ENCODE results near the gene SPTLC2.
"Not testable (repeated sequence)": the region's sequence is repeated elsewhere in the genome, so short reads cannot be mapped to it uniquely, and the experiment has no call there.

SPTLC2 gene

DNA sequence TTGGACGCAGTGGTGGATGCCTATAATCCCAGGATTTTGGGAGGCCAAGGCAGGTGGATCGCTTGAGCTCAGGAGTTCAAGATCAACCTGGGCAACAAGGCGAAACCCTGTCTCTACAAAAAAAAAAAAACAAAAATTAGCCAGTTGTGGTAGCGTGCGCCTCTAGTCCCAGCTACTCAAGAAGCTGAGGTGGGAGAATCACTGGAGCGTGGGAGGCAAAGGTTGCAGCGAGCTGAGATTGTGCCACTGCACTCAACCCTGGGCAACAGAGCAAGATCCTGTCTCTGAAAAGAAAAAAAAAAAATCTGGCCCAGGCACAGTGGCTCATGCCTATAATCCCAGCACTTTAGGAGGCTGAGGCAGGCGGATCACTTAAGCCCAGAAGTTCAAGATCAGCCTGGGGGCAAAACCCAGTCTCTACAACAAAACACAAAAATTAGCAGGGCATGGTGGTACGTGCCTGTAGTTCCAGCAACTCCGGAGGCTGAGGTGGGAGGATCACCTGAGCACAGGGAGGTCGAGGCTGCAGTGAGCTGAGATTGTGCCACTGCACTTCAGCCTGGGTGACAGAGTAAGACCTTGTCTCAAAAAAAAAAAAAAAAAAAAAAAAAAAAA, 27.9 kb downstream of the SPTLC2 start:
- DNase-seq (ENCODE audit: low read depth), result not testable (repeated sequence)

DNA sequence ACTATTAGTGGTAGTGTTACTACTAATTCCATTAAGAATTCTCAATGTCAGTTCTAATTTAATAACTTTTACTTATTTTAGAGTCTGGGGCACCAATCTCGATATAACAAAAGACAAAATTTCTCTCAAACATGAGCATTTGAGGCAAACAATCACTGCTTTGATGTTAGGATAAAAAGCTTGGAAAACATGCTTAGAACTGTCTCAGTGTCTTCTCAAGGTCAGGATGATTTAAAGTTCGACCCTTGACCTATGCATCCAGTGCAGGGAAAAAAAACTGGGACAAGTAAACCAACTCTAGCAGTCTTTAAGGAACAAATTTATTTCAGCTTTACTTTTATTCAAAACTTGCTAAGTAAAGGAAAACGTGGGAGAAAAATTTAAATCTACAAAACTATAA, 31.1 kb downstream of the SPTLC2 start:
- DNase-seq (ENCODE audit: low read depth), result no peak

DNA sequence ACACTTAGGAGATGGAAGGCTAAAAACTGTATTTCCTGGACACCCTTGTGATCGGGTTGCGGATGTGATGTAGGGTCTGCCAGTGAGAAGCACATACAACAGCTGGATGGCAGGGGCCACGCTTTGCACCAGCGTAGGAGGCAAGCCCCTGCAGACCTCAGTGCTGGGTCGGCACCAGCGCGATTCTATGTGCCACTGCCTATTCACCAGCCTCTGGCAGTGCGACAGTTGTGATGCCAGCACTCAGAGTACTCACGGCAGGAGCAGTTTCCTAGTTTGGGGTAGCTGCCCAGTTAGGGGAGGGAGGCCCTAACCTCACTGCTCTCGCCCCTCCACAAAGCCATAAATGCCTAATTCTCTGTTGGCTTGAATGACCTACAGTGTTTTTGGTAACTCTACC, 31.6 kb downstream of the SPTLC2 start:
- DNase-seq (ENCODE audit: low read depth), result no peak

DNA sequence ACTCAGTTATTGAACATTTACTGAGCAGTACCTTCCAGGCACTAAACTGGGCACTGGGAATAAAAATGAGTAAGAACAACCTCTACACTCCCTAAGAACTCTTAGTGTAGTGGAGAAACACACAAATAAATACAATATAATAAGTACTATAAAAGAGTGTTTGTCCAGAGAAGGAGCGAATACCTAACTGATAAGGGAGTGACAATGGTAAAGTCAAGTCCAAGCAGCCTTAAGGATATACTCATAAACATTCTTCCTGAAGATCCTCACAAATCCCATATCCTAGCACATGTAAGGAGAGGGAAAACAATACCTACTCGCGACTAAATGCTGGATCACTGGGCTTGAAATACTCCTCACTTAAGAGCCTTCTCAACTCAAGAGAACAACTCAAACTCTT, 32.8 kb downstream of the SPTLC2 start:
- DNase-seq (ENCODE audit: low read depth), result no peak

DNA sequence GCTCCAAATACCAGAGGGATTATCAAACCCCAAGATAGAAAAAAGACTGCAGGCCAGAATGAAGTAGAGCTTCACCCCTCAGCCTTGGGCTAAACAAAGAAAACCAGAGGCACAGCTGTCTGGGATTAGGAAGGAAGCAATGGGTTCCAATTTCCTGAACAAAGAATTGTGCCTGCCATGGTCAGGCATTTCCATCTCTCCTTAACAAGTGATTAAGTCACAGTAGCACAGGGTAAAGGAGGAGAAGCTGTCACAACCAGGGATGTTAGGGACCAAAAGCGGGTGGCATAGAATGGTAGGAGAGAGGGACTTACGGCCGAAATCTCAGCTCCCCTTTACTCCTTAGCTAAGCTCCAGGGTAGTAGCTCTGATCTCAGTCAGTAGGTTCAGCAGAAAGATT, 33.9 kb downstream of the SPTLC2 start:
- no peak for DNase-seq (ENCODE audit: low read depth)

- no peak for DNase-seq (ENCODE audit: low read depth)
Observed at GRCh38 chr14:77580964-77581505, 35.4 kb downstream of the SPTLC2 start.

DNA sequence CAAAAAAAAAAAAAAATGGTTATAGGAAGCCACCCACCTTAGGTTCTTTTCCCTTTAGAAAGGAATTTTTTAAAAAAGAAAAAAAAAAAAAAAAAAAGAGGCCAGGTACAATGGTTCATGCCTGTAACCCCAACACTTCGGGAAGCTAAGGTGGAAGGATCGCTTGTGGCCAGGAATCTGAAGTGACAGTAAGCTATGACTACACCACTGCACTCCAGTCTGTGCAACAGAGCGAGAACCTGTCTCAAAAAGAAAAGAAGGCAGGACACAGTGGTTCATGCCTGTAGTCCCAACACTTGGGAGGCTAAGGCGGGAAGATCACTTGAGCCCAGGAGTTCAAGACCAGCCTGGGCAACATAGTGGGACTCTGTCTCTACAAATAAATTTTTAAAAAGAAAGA, 36.0 kb downstream of the SPTLC2 start:
- no peak for DNase-seq (ENCODE audit: low read depth)

GRCh38 chr14:77579780-77580179, 36.7 kb downstream of the SPTLC2 start:
- DNase-seq (ENCODE audit: low read depth), result no peak

DNA sequence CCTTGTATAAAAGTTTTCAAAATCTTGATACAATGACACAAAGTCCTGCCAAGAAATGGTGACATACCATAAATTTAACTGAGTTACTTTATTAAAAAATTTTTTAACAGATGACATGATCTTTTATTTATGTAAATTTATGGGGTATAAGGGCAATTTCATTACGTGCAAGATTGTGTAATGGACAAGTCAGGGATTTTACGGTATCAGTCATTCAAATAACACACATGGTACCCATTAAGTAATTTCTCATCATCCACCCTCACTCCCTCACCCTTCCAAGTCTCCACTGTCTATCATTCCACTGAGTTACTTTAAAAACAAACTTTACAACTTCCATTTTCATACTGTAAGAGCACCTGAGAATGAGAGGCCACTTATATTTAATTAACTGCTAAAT, 37.4 kb downstream of the SPTLC2 start:
- no peak for DNase-seq (ENCODE audit: low read depth)

DNA sequence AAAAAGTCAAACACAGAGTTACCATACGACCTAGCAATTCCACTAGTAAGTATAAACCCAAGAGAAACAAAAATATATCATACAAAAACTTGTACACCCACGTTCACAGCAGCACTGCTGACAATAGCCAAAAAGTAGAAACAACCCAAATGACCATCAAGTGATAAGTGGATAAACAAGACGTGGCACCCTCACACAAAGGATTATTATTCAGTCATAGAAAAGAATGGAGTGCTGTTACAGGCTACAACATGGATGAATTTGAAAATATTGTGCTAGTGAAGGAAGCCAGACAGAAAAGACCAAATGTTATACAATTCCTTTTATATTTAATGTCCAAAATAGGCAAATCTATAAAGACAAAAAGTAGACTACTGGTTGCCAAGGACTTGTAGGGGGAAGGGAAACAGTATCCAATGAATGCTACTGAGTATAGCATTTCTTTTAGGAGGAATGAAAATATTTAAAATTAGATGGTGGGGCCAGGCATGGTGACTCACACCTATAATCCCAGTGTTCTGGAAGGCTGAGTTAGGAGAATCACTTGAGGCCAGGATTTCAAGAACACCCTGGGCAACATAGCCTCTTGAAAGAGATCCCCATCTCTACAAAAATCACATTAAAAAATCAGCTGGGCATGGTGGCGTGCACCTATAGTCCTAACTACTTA, 41.9 kb downstream of the SPTLC2 start:
- DNase-seq (ENCODE audit: low read depth), result no peak

- no peak for DNase-seq (ENCODE audit: low read depth)
Observed at GRCh38 chr14:77573964-77574363, 42.5 kb downstream of the SPTLC2 start.

GRCh38 chr14:77570706-77571268, 45.6 kb downstream of the SPTLC2 start:
- DNase-seq (ENCODE audit: low read depth), result no peak

- no peak for DNase-seq (ENCODE audit: low read depth)
Observed at GRCh38 chr14:77565994-77566305, 50.5 kb downstream of the SPTLC2 start.

GRCh38 chr14:77565289-77565993, 51.0 kb downstream of the SPTLC2 start:
- DNase-seq (ENCODE audit: low read depth), result no peak

DNA sequence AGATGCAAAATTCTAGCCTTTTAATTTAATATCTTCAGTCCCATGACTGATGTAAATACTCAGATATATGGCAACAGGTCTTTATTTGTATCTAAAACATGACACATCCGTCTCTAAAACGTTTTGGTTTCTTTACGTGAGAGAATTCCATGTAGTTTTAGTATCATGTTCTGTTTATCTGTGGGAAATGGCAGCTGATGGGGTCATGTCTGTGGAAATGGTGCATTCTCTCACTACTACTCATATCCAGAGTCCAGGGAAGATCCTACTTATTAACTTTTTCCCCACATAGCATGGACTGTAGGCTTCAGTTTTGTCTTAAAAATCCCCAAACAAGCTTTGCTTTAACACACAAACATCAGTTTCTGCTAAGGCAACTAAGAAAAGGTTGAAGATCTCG, 53.8 kb downstream of the SPTLC2 start:
- no peak for DNase-seq (ENCODE audit: low read depth)

- DNase-seq (ENCODE audit: low read depth), result no peak
Observed at GRCh38 chr14:77561881-77562280, 54.6 kb downstream of the SPTLC2 start.

GRCh38 chr14:77559381-77559780, 57.1 kb downstream of the SPTLC2 start:
- no peak for DNase-seq (ENCODE audit: low read depth)

DNA sequence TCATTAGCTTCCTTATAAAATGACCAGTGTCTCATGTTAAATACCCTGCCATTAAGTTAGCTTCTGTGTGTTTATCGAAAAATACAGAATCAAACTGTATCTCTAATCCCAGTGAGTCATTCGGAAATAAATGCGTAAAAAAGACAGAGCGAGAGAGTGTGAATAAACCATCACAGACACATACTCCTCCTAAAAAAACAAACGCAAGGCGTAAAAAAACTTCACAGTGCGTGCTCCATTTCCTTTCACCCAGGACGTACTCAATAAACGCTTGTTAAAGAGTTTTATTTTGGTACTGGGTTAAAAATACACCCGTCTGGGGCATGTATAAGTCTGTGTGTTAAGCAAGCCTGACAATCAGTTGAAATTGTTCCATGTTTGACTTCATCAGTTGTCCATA, 59.0 kb downstream of the SPTLC2 start:
- no peak for DNase-seq (ENCODE audit: low read depth)

GRCh38 chr14:77556946-77557345, 59.5 kb downstream of the SPTLC2 start:
- no peak for DNase-seq (ENCODE audit: low read depth)

- DNase-seq (ENCODE audit: low read depth), result no peak
Observed at GRCh38 chr14:77554816-77555599, 61.4 kb downstream of the SPTLC2 start.

DNA sequence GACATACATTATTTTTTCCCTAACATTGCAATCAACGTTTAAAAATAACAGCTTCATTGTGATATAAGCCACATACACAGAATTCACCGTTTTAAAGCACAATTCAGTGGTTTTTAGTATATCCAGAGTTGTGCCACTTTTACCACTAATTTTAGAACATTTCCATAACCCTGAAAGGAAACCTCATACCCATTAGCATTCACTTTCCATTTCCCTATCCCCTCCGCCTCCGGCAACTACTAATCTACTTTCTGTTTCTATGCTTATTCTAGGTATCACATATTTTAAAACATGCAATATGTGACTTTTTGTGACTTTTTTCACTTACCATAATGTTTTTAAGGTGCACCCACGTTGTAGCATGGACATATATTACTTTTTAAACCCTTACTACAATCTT, 62.2 kb downstream of the SPTLC2 start:
- DNase-seq (ENCODE audit: low read depth), result no peak

DNA sequence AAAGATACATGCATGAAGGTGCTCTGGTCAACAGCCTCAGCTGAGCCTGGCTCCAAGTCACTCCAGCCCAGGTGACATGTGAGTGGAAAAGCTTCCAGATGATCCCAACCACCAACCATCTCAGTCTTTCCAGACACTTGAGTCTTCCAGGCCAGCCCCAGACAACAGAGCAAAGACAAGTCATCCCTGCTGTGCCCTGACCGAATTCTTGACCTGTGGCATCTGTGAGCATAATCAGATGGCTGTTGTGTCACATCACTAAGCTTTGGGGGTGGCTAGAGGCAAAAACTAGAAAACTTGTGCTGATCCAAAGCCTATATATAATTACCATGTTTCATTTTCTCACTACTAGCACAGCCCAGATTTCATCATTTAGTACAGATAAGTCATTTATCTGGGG, 67.0 kb downstream of the SPTLC2 start:
- no peak for DNase-seq (ENCODE audit: low read depth)
